Astrocyte (in vitro differentiated cells and primary cell): ENCODE results near the gene UBR1.

Experiments
- CTCF ChIP-seq: IDR thresholded peaks from 2 replicates; pipeline ENCODE4 v1.5.1; 2011; ENCODE audit warnings: low read depth, mild to moderate bottlenecking, inconsistent platforms, low read length, moderate library complexity; ENCODE audit not compliant: insufficient read depth
- EZH2 ChIP-seq: IDR thresholded peaks from 2 replicates; pipeline ENCODE4 v1.6.1; 2012; ENCODE audit warnings: mild to moderate bottlenecking, low read length, inconsistent platforms; ENCODE audit not compliant: insufficient read depth

- TF ChIP-seq CTCF, result no peak
- no peak for TF ChIP-seq EZH2
Measured at GRCh38 chr15:43103907-43104306, 1.9 kb downstream of the UBR1 start.
